K562 (cell line): ENCODE results near the gene TEX54. TPM values are rescaled to one million over a fixed set of nuclear protein-coding genes. Genes with fewer than 3 reads are reported as not detected.

ENCODE experiments used
- ATAC-seq: fragments of 200-7000 bp; cut with Tn5 transposase; 3 replicates; pipeline ENCODE4 v1.9.1; 2020; ENCODE audit warnings: moderate library complexity
- BruUV-seq: library from RNA; stranded (reverse); fragments of 400-500 nt; replicated peaks from 2 replicates; lab custom pipeline; 2021; lab: Mats Ljungman, UMichigan
- CTCF ChIA-PET: fragments of 300-600 bp; formaldehyde crosslinking; extraction: SDS; loops from one replicate; lab custom pipeline; 2021; ENCODE audit warnings: low intra/inter-chr PET ratio; lab: Yijun Ruan, JAX
- POLR2A ChIA-PET: fragments of 300-600, 350-650 bp; sonication (Branson Sonifier 250); formaldehyde crosslinking; extraction: SDS; loops from one replicate; lab custom pipeline; 2021; ENCODE audit warnings: antibody characterized with exemption, inconsistent platforms; lab: Yijun Ruan, JAX
- DNase-seq, 4 experiments: peaks; one replicate each; pipeline versions ENCODE4 v3.0.0 to v3.0.0-alpha.2; 2011 to 2018; ENCODE audit warnings: low spot score in 3 of 4, mixed read lengths in 3 of 4; ENCODE audit errors: extremely low read depth in 1 of 4
- FAIRE-seq: peaks from 2 replicates; lab custom pipeline; 2011; peaks lifted over from hg19 to GRCh38; lab: Jason Lieb, UNC
- H2AFZ ChIP-seq: 2 replicates; pipeline ENCODE4 v1.6.0; 2011; ENCODE audit warnings: low read depth, low read length, control low read depth, inconsistent platforms
- H3K27ac ChIP-seq: fragments of 200-600 bp; 3 replicates; pipeline ENCODE4 v1.8.0; 2011; ENCODE audit warnings: low read depth, mild to moderate bottlenecking, control low read depth, inconsistent platforms, low read length, moderate library complexity, mixed read lengths; ENCODE audit errors: extremely low read depth
- H3K27me3 ChIP-seq, 2 experiments: fragments of 300-600 bp in 1 of 2; 2 replicates in 1 of 2; 3 replicates in 1 of 2; pipeline versions ENCODE4 v1.6.0 to v1.8.0; 2011; ENCODE audit warnings: inconsistent platforms in 2 of 2, low read length in 2 of 2, mild to moderate bottlenecking in 1 of 2, mixed read lengths in 1 of 2, moderate library complexity in 1 of 2; ENCODE audit not compliant: control insufficient read depth in 2 of 2, insufficient read depth in 2 of 2
- H3K36me3 ChIP-seq: fragments of 300-600 bp; 3 replicates; pipeline ENCODE4 v1.8.0; 2011; ENCODE audit warnings: mild to moderate bottlenecking, low read length, inconsistent platforms; ENCODE audit not compliant: control insufficient read depth, insufficient read depth
- H3K4me1 ChIP-seq, 2 experiments: fragments of 200-600 bp in 1 of 2; replicated peaks in 1 of 2; 2 replicates in 1 of 2; 3 replicates in 1 of 2; pipeline versions ENCODE4 v1.5.1 to v1.8.0; 2011; ENCODE audit warnings: inconsistent platforms in 2 of 2, low read length in 2 of 2, mild to moderate bottlenecking in 1 of 2, mixed read lengths in 1 of 2, moderate library complexity in 1 of 2; ENCODE audit not compliant: control insufficient read depth in 2 of 2, insufficient read depth in 2 of 2
- H3K4me2 ChIP-seq: 2 replicates; pipeline ENCODE4 v1.6.1; 2011; ENCODE audit warnings: low read length, control low read depth, inconsistent platforms, mixed read lengths; ENCODE audit not compliant: insufficient read depth
- H3K4me3 ChIP-seq: fragments of 200-600 bp; sonication (generic), shearing (Covaris generic); 2 replicates; pipeline ENCODE4 v1.5.1; 2016; ENCODE audit warnings: control low read depth, inconsistent platforms
- H3K79me2 ChIP-seq: fragments of 200-600 bp; 3 replicates; pipeline ENCODE4 v1.8.0; 2011; ENCODE audit warnings: low read length, inconsistent platforms; ENCODE audit not compliant: control insufficient read depth, insufficient read depth
- H3K9ac ChIP-seq, 2 experiments: 2 replicates each; pipeline versions ENCODE4 v1.6.0 to v1.6.1; 2011; ENCODE audit warnings: low read depth in 2 of 2, low read length in 2 of 2, control low read depth in 1 of 2, inconsistent platforms in 1 of 2, mild to moderate bottlenecking in 1 of 2, mixed read lengths in 1 of 2; ENCODE audit not compliant: insufficient read depth in 1 of 2
- H3K9me1 ChIP-seq: one replicate; pipeline ENCODE4 v1.6.0; 2011; ENCODE audit warnings: inconsistent platforms, mild to moderate bottlenecking, low read length, moderate library complexity; ENCODE audit not compliant: control insufficient read depth, insufficient read depth
- H3K9me3 ChIP-seq: replicated peaks from 2 replicates; pipeline ENCODE4 v1.5.1; 2011; ENCODE audit warnings: low read depth, low read length, inconsistent platforms; ENCODE audit not compliant: control insufficient read depth, insufficient read depth
- H4K20me1 ChIP-seq: replicated peaks from 2 replicates; pipeline ENCODE4 v1.6.1; 2011; ENCODE audit warnings: low read length, inconsistent platforms, mixed read lengths; ENCODE audit not compliant: control insufficient read depth, insufficient read depth
- HDAC2 ChIP-seq: fragments of 450-650 bp; IDR thresholded peaks from 2 replicates; pipeline ENCODE4 v1.6.1; 2016; ENCODE audit warnings: mild to moderate bottlenecking
- HIVEP1 ChIP-seq: fragments of 250-450 bp; sonication (Bioruptor Pico); IDR thresholded peaks from 2 replicates; pipeline ENCODE4 v1.4.0; 2020; ENCODE audit warnings: mild to moderate bottlenecking
- HNRNPUL1 ChIP-seq: fragments of 200-400 bp; formaldehyde crosslinking; IDR thresholded peaks from 2 replicates; pipeline ENCODE4 v1.6.1; 2017; ENCODE audit warnings: low read length
- ILK ChIP-seq: fragments of 450-650 bp; IDR thresholded peaks from 2 replicates; pipeline ENCODE4 v1.6.1; 2016; ENCODE audit warnings: missing genetic modification characterization, low read depth, mild to moderate bottlenecking, missing compliant biosample characterization, moderate library complexity, borderline replicate concordance
- NCOA4 ChIP-seq: fragments of 450-650 bp; IDR thresholded peaks from 2 replicates; pipeline ENCODE4 v1.6.1; 2018; ENCODE audit warnings: mild to moderate bottlenecking; ENCODE audit not compliant: partially characterized antibody
- PCBP1 ChIP-seq: fragments of 200-400 bp; formaldehyde crosslinking; IDR thresholded peaks from 2 replicates; pipeline ENCODE4 v1.6.1; 2018; ENCODE audit warnings: mild to moderate bottlenecking, low read depth, low read length; ENCODE audit not compliant: poor library complexity, severe bottlenecking
- PHF21A ChIP-seq: fragments of 450-650 bp; IDR thresholded peaks from 2 replicates; pipeline ENCODE4 v1.6.1; 2017; ENCODE audit warnings: low read depth, borderline replicate concordance
- PHTF2 ChIP-seq: fragments of 250-450 bp; sonication (Bioruptor Pico); IDR thresholded peaks from 2 replicates; pipeline ENCODE4 v1.5.0; 2021; ENCODE audit warnings: mild to moderate bottlenecking
- SMARCA5 ChIP-seq: fragments of 450-650 bp; IDR thresholded peaks from 2 replicates; pipeline ENCODE4 v1.6.1; 2016
- TOE1 ChIP-seq, 2 experiments: fragments of 450-650 bp in 1 of 2; sonication (generic) in 1 of 2; formaldehyde crosslinking in 1 of 2; IDR thresholded peaks; 2 replicates each; pipeline versions ENCODE4 v1.7.1 to v1.8.0; 2016 to 2022; ENCODE audit warnings: borderline replicate concordance in 2 of 2, mild to moderate bottlenecking in 2 of 2, antibody characterized with exemption in 1 of 2, inconsistent platforms in 1 of 2, low read depth in 1 of 2, missing genetic modification reagents in 1 of 2, moderate library complexity in 1 of 2
- ZFPM2 ChIP-seq: fragments of 250-450 bp; sonication (Bioruptor Pico); IDR thresholded peaks from 2 replicates; pipeline ENCODE4 v1.5.1; 2022; ENCODE audit warnings: mild to moderate bottlenecking
- ZNF253 ChIP-seq: fragments of 250-450 bp; sonication (Bioruptor Pico); conservative IDR thresholded peaks from 2 replicates; pipeline ENCODE4 v1.6.1; 2021; ENCODE audit warnings: mild to moderate bottlenecking
- ZNF444 ChIP-seq: fragments of 250-450 bp; sonication (Bioruptor Pico); IDR thresholded peaks from 2 replicates; pipeline ENCODE4 v1.4.0; 2020; ENCODE audit warnings: mild to moderate bottlenecking, moderate library complexity
- WGBS: fragments of 100-300 bp; shearing (Covaris generic); methylation state at CpG from one replicate; pipeline ENCODE4 v1.1.6; 2016; ENCODE audit warnings: low coverage, mixed read lengths; ENCODE audit not compliant: insufficient coverage; ENCODE audit errors: missing lambda C conversion rate; 5-methylcytosine and 5-hydroxymethylcytosine counted together
- in situ Hi-C: fragments of 300-500 bp; cut with MboI; formaldehyde crosslinking; loops from 4 replicates; pipeline ENCODE4 v1.15.0; 2018; ENCODE audit warnings: inconsistent platforms, mixed read lengths
- intact Hi-C: fragments of 100-400 bp; cut with micrococcal nuclease; formaldehyde crosslinking; loops from 2 replicates; pipeline ENCODE4 v1.14.2; 2022
- polyA plus RNA-seq, 8 experiments: library from polyadenylated mRNA; depleted of rRNA in 4 of 8; stranded (reverse) in 5 of 8; unstranded in 3 of 8; fragments of >200 nt; fragmentation: Nextera tagmentation in 2 of 8; fragmentation: Illumina TruSeq in 1 of 8; extraction: Ambion mirVana in 2 of 8; extraction: Trizol in 1 of 8; gene quantifications; 2 replicates each; pipeline versions ENCODE4 v1.2.1 to v1.2.3, GENCODE V29; 2011 to 2014; ENCODE audit warnings: inconsistent platforms in 1 of 8, missing spikeins in 1 of 8
- total RNA-seq, 7 experiments: library from RNA; depleted of rRNA in 6 of 7; stranded (reverse); fragments of >200 nt in 6 of 7; fragmentation: Illumina TruSeq in 2 of 7; extraction: Trizol in 2 of 7; gene quantifications; 2 replicates each; pipeline versions ENCODE4 v1.2.1 to v1.2.3, GENCODE V29; 2011 to 2021; ENCODE audit warnings: low replicate concordance in 1 of 7
- TF ChIP-seq, protein P1 (sequence below), 3 experiments: fragments of 200-800 bp in 1 of 3; fragments of 250-450 bp in 1 of 3; fragments of 450-650 bp in 1 of 3; sonication (Bioruptor Pico) in 1 of 3; sonication (Bioruptor generic) in 1 of 3; formaldehyde crosslinking in 1 of 3; IDR thresholded peaks; 2 replicates each; pipeline versions ENCODE4 v1.6.1 to v1.8.0; 2016 to 2022; ENCODE audit warnings: mild to moderate bottlenecking in 2 of 3, missing genetic modification characterization in 2 of 3, missing compliant biosample characterization in 1 of 3, moderate library complexity in 1 of 3
- TF ChIP-seq, protein P2 (sequence below): fragments of 450-650 bp; IDR thresholded peaks from 2 replicates; pipeline ENCODE4 v1.6.1; 2017; ENCODE audit warnings: mild to moderate bottlenecking, moderate library complexity
- TF ChIP-seq, protein P3 (sequence below): sonication (generic); formaldehyde crosslinking; IDR thresholded peaks from 2 replicates; pipeline ENCODE4 v1.8.0; 2022; ENCODE audit warnings: mild to moderate bottlenecking, missing genetic modification reagents, borderline replicate concordance

TEX54 gene
- total and polyA plus RNA-seq, 9 of the 15 experiments (the other 6 are each of a cell fraction or from before 2014, with no cell fraction given), result not detected

DNA sequence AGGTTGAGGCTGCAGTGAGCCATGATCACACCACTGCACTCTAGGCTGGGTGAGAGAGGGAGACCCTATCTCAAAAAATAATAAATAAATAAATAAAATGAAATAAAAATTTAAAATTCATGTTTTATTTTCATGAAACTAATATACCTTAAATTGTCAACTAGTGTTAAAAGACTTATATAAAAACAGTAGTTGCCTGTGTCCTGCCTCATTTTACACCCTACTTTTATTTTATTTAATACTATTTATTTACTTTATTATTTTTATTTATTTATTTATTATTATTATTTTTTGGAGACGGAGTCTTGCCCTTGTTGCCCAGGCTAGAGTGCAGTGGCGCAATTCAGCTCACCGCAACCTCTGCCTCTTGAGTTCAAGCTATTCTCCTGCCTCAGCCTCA lies 11.5 kb upstream of the TEX54 start:
- Histone ChIP-seq H3K9me1 (no peaks in the 10 kb centered on the region), H3K4me3 (no peak overlapping the region), H3K4me1 (peaks cover 5 to 17% of the 10 kb centered on the region in 2 experiments; a peak in 3 of 5 replicates), H3K36me3 (no peaks in the 10 kb centered on the region), H4K20me1 (no peaks in the 10 kb centered on the region), H3K27ac (no peak overlapping the region), H2AFZ (no peak overlapping the region), H3K27me3 (no peaks in the 10 kb centered on the region), H3K4me2 (no peak overlapping the region), H3K9me3 (no peaks in the 10 kb centered on the region; the same call in 1 of the 2 replicates), H3K79me2 (peaks cover 7% of the 10 kb centered on the region), H3K9ac (no peak overlapping the region)
- no peak for FAIRE-seq
- no peak for DNase-seq
- no peak for ATAC-seq
- 91% methylated on average over 3 of the region's 3 CpGs for WGBS
- BruUV-seq, result no TSS peak
- intact Hi-C loops (loop anchor here (5.0 to 10.0 kb wide), 3 partner anchors 119 to 447 kb away; partner anchors contain the start of genes C11orf98, CSKMT, HNRNPUL2 and TTC9C), in situ Hi-C loops (no loop called here)
- ChIA-PET POLR2A (interaction anchor here (0.6 to 6.3 kb wide), 2 partner anchors 10 to 57 kb away, joined by 4 to 100 read pairs; partner anchors contain the start of gene TMEM179B), CTCF (no interaction called here)
- TF ChIP-seq, protein P1, sequence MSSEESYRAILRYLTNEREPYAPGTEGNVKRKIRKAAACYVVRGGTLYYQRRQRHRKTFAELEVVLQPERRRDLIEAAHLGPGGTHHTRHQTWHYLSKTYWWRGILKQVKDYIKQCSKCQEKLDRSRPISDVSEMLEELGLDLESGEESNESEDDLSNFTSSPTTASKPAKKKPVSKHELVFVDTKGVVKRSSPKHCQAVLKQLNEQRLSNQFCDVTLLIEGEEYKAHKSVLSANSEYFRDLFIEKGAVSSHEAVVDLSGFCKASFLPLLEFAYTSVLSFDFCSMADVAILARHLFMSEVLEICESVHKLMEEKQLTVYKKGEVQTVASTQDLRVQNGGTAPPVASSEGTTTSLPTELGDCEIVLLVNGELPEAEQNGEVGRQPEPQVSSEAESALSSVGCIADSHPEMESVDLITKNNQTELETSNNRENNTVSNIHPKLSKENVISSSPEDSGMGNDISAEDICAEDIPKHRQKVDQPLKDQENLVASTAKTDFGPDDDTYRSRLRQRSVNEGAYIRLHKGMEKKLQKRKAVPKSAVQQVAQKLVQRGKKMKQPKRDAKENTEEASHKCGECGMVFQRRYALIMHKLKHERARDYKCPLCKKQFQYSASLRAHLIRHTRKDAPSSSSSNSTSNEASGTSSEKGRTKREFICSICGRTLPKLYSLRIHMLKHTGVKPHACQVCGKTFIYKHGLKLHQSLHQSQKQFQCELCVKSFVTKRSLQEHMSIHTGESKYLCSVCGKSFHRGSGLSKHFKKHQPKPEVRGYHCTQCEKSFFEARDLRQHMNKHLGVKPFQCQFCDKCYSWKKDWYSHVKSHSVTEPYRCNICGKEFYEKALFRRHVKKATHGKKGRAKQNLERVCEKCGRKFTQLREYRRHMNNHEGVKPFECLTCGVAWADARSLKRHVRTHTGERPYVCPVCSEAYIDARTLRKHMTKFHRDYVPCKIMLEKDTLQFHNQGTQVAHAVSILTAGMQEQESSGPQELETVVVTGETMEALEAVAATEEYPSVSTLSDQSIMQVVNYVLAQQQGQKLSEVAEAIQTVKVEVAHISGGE (CRISPR knock-in tag; IDR thresholded peaks at IDR 0.05), result no peak
- TF ChIP-seq PHTF2 (no peak), ZNF444 (CRISPR knock-in tag) (no peak), HNRNPUL1 (no peak), PHF21A (no peak), HDAC2 (no peak), ZNF253 (CRISPR knock-in tag) (no peak), ZFPM2 (CRISPR knock-in tag) (no peak), PCBP1 (no peak), TOE1 (IDR thresholded peaks at IDR 0.05; ENCODE audit: borderline replicate concordance) (no peak), TOE1 (CRISPR knock-in tag; IDR thresholded peaks at IDR 0.05; ENCODE audit: borderline replicate concordance, low read depth) (no peak), ILK (tag) (no peak), HIVEP1 (CRISPR knock-in tag) (no peak), NCOA4 (no peak), SMARCA5 (no peak)
- TF ChIP-seq, protein P2, sequence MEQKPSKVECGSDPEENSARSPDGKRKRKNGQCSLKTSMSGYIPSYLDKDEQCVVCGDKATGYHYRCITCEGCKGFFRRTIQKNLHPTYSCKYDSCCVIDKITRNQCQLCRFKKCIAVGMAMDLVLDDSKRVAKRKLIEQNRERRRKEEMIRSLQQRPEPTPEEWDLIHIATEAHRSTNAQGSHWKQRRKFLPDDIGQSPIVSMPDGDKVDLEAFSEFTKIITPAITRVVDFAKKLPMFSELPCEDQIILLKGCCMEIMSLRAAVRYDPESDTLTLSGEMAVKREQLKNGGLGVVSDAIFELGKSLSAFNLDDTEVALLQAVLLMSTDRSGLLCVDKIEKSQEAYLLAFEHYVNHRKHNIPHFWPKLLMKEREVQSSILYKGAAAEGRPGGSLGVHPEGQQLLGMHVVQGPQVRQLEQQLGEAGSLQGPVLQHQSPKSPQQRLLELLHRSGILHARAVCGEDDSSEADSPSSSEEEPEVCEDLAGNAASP, result no peak
- TF ChIP-seq, protein P3, sequence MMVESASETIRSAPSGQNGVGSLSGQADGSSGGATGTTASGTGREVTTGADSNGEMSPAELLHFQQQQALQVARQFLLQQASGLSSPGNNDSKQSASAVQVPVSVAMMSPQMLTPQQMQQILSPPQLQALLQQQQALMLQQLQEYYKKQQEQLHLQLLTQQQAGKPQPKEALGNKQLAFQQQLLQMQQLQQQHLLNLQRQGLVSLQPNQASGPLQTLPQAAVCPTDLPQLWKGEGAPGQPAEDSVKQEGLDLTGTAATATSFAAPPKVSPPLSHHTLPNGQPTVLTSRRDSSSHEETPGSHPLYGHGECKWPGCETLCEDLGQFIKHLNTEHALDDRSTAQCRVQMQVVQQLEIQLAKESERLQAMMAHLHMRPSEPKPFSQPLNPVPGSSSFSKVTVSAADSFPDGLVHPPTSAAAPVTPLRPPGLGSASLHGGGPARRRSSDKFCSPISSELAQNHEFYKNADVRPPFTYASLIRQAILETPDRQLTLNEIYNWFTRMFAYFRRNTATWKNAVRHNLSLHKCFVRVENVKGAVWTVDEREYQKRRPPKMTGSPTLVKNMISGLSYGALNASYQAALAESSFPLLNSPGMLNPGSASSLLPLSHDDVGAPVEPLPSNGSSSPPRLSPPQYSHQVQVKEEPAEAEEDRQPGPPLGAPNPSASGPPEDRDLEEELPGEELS (CRISPR knock-in tag), result no peak
